NCI-H446 (cell line): ENCODE data around the gene HPSE2.
"Not testable (repeated sequence)": the region's sequence is repeated elsewhere in the genome, so short reads cannot be mapped to it uniquely, and the experiment has no call there.

Experiments
- DNase-seq, 2 experiments: peaks; one replicate each; lab custom pipeline; 2025; lab: John Stamatoyannopoulos, UW

HPSE2 gene

GRCh38 chr10:99161165-99161564 lies 74.5 kb downstream of the HPSE2 start:
- DNase-seq = no peak

GRCh38 chr10:99143651-99144050 lies 92.0 kb downstream of the HPSE2 start:
- DNase-seq = no peak

- no peak for DNase-seq
These were observed 92.6 kb downstream of the HPSE2 start for GRCh38 chr10:99143011-99143410.

GRCh38 chr10:99132897-99133296 lies 102.8 kb downstream of the HPSE2 start:
- DNase-seq = not testable (repeated sequence)

GRCh38 chr10:99125879-99126278 lies 109.8 kb downstream of the HPSE2 start:
- DNase-seq = no peak

- no peak for DNase-seq
These were observed 111.3 kb downstream of the HPSE2 start for GRCh38 chr10:99124376-99124775.

GRCh38 chr10:99123851-99124250 lies 111.8 kb downstream of the HPSE2 start:
- no peak for DNase-seq

- DNase-seq = no peak
These were observed 112.3 kb downstream of the HPSE2 start for GRCh38 chr10:99123336-99123735.

GRCh38 chr10:99119258-99119748 lies 116.3 kb downstream of the HPSE2 start:
- no peak for DNase-seq

GRCh38 chr10:99115703-99116102 lies 119.9 kb downstream of the HPSE2 start:
- DNase-seq = no peak

GRCh38 chr10:99085358-99085757 lies 150.3 kb downstream of the HPSE2 start:
- DNase-seq = no peak

- no peak for DNase-seq
These were observed 151.5 kb downstream of the HPSE2 start for GRCh38 chr10:99084161-99084560.

- no peak for DNase-seq
These were observed 155.2 kb downstream of the HPSE2 start for GRCh38 chr10:99080275-99080945.

GRCh38 chr10:99062591-99062990 lies 173.1 kb downstream of the HPSE2 start:
- no peak for DNase-seq

- no peak for DNase-seq
These were observed 176.9 kb downstream of the HPSE2 start for GRCh38 chr10:99058762-99059161.

- no peak for DNase-seq
These were observed 177.5 kb downstream of the HPSE2 start for GRCh38 chr10:99057936-99058690.

GRCh38 chr10:99045671-99046070 lies 190.0 kb downstream of the HPSE2 start:
- no peak for DNase-seq

GRCh38 chr10:99042051-99042771 lies 193.4 kb downstream of the HPSE2 start:
- no peak for DNase-seq

GRCh38 chr10:99041468-99041867 lies 194.2 kb downstream of the HPSE2 start:
- DNase-seq = no peak

- DNase-seq = no peak
These were observed 221.8 kb downstream of the HPSE2 start for GRCh38 chr10:99013885-99014284.

- DNase-seq = no peak
These were observed 225.4 kb downstream of the HPSE2 start for GRCh38 chr10:99010286-99010685.

GRCh38 chr10:99008054-99008453 lies 227.6 kb downstream of the HPSE2 start:
- DNase-seq = no peak

GRCh38 chr10:99007457-99007856 lies 228.2 kb downstream of the HPSE2 start:
- no peak for DNase-seq
